GM19438 (cell line): ENCODE data around the gene DENND6B.
"Not testable (repeated sequence)": the region's sequence is repeated elsewhere in the genome, so short reads cannot be mapped to it uniquely, and the experiment has no call there.

ENCODE experiments used
- ATAC-seq: cut with Tn5 transposase; IDR thresholded peaks from one replicate; pipeline ENCODE4 v1.9.1; 2021; ENCODE audit warnings: low read depth; ENCODE audit not compliant: unreplicated experiment

The DENND6B gene

DNA sequence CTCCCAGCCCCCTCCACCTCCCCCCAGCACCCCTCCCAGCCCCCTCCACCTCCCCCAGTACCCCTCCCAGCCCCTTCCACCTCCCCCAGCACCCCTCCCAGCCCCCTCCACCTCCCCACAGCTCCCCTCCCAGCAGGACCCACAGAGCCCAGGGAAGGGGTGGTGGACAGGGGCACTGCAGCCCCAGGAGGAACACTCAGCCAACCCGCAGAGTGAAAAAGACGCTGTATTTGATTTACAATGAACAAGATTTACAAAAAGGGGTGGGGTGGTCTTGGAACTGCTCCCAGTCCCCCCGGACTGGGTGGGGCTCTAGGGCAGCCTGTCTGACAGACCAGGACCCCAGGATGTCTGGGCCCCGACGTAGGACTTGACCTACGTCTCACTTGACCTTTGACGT lies 52.0 kb downstream of the DENND6B start:
- no peak for ATAC-seq

DNA sequence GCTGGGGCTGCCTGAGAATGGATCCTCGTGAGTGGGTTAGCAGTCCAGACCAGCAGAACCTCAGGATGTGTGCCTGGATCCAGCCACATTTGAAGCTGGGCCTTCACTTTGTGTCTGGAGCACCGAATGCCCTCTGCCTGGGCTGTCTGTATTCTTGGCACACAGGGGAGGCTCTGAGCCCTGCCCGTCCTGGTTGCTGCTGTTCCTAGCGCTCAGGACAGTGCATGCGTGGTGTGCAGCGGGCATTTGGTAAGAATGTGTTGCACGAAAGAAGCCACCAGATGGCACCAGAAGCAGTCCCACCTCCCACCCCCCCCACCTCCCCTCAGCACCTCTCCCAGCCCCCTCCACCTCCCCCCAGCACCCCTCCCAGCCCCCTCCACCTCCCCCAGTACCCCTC lies 52.5 kb downstream of the DENND6B start:
- ATAC-seq, result no peak

DNA sequence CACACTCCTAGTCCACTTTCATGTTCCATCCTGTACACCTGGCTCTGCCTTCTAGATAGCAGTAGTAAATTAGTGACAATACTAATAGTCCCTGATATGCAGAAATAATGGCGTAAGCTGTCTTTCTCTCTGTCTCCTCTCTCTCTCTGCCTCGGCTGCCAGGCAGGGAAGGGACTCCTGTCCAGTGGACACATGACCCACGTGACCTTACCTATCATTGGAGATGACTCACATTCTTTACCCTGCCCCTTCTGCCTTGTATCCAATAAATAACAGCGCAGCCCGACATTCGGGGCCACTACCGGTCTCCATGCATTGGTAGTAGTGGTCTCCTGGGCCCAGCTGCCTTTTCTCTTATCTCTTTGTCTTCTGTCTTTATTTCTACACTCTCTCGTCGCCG lies 53.0 kb downstream of the DENND6B start:
- ATAC-seq, result not testable (repeated sequence)

DNA sequence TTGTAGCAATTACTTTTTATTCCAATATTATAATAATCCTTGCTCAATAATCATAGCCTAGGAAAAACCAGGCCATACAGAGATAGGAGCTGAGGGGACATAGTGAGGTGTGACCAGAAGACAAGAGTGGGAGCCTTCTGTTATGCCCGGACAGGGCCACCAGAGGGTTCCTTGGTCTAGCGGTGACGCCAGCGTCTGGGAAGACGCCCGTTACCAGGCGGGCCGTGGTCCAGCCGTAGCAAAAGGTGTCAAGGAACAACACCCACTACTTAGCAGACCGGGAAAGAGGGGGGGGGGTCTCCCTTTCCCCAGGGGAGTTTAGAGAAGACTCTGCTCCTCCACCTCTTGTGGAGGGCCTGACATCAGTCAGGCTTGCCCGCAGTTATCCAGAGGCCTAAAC lies 53.5 kb downstream of the DENND6B start:
- ATAC-seq, result not testable (repeated sequence)

DNA sequence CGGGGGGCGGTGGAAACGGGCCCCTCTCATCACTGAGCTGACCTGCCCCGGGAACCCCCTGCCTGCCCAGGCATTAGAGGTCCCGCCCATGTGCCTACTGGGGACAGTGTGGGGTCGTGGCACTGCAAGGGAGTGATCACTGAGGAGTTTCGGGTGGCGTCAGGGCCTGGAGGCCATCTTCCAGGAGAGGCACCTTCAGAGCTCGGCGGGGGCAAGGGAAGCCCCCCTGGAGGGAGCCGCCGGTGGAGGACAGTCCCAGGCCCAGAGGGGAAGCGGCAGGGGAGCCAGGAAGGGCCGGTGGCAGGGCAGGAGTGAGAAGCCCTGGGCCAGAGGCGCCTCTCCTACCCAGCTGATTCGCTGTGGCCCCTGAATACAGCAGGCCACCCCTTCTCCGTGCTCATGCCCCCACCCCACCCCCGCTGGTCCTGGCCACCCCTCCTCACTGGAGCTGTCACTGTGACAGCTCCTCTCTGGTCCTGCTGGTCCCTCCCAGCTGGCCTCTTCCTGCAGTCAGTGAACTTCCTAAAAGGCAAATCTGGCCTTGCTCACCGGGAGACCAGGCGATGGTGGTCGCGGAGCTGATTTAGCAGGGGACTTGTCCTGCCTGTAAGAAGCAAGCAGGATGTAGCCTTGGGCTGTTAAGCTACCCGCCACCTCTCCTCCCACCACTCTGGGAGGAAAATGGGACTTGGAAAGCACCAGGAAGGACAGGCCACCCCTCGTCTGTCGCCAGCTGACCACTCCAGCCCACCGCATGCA lies 54.6 kb downstream of the DENND6B start:
- ATAC-seq, result no peak

DNA sequence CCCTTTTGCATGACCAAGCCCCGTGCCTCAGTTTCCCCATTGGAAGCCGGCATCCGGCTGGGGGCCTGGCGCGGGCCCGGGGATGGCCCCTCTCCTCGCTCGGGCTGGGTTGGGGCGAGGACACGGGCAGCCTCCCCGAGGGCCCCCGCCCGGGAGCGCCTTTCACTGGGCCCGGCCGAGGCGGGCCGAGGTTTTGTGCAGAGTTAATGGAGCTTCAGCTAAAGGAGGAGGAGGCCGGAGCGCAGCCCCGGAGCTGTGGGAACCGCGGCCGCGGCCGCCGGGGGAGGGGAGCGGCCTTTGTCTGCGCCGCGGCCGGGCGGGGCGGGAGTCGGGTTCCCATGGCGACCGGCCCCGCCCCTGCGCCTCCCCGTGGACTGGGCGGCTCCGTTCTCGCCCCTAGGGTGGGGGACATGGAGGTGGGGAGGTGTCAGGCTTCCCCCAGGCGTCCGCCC lies 55.3 kb downstream of the DENND6B start:
- ATAC-seq, result no peak

DNA sequence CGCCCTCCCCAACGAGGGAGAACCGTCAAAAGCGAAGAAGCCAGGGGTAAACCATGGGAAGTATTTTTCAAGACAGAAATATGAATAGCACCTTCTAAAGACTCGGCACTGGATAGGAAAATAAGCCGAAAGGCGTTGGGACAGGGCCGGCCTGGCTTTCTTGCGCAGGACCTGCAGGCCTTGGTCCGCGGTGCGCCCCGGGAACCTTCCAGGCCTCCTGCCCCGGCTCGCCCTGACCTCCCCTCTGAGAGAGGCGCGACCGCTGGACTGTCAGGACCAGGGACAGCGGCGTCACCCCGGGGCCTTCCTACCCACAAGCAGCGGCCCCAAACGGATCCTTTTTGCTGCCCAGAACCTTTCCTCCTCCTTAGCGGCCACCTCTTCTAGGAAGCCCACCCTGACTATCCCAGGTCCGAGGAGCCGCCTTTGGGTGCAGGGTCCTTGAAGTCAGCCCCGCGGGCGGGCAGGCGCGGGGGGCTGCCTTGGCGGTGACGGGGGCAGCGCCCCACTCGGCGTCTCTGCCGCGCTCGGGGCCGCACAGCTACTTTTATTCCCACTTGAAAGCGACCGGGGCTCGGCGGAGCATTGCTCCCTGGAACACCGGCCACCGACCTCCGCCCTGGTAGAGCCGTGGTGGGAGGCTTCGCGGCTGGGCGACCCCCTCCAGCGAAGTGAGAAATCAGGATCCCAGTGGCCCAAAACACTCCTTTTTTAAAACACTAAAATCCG lies 56.0 kb downstream of the DENND6B start:
- ATAC-seq, result no peak

DNA sequence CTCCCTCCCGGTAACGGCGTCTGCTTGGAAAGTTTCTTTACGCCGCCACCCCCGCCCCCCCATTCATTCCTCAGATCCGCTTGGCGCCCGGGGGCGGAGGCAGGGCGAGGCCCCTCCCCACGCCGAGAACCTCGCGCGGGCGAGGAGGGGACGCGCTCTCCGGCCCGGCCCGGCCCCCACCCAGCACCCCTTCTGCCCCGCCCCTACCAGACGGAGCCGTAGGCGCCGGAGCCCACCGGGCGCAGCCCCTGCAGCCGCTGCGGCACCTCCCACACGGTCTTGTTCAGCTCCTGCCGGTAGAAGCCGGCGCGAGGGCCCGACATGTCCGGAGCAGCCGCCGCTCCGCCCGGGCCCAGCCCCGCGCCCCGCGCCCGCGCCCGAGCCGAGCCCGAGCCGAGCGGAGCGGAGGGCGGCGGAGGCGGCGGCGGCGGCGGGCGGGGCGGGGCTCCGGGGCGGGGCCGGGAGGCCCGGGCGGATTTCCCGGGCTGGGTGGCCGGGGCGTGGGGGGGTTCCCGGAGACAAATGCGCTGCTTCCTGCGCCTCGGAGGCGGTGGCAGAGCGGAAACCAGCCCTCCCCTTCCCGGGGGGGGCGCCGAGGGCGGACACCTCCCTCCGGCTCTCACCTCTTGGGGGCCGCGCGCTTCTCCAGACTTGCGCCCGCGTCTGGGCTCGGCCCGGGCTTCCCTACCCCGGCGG lies 56.7 kb downstream of the DENND6B start, which contains the start of gene MAPK11:
Gene MAPK11, minus strand, starts transcription at position 411 of the 696 bp plus-strand sequence. Its CDS starts 88 bp downstream, at position 323.
- ATAC-seq, result no peak

DNA sequence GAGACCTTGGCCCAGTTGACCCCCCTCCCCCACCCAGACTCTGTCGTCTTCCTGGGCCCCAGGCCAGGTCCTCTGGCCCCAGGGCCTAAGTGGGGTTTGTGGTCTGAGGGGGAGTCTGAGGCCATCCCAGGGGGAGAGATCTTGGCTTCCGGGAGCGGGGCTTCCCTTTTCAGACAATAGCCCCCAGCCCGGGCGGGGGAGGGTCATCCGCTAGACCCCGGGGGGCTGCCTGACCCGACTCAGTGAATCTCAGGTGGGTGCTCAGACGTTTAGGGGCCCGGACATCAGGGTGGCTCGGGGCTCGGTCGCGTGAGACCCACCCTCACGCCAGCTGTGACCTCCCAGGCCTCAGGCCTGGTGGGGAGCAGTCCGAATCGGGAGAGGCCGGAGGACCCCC lies 57.2 kb downstream of the DENND6B start:
- ATAC-seq, result no peak

DNA sequence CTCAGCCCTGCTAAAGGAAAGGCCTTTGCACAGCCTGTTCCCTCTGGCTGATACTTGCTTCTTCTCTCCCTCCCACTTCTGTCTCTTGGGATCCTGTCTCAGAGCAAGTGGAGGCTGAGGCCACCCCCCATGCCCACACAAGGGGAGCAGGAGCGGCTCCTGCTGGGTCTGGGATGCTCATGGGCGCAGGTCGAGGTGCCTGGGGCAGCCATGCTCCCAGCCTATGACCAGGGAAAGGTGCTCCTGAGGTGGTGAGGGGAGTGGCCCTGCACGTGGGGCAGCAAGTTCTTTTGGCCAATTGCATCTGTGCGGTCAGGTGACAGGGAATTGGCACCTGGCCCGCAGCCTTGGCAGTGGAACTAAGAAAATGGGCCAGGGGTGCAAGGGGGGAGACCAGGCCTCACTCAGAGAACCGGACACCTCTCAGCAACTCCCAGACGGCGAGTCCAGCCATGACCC lies 58.1 kb downstream of the DENND6B start:
- ATAC-seq, result no peak

DNA sequence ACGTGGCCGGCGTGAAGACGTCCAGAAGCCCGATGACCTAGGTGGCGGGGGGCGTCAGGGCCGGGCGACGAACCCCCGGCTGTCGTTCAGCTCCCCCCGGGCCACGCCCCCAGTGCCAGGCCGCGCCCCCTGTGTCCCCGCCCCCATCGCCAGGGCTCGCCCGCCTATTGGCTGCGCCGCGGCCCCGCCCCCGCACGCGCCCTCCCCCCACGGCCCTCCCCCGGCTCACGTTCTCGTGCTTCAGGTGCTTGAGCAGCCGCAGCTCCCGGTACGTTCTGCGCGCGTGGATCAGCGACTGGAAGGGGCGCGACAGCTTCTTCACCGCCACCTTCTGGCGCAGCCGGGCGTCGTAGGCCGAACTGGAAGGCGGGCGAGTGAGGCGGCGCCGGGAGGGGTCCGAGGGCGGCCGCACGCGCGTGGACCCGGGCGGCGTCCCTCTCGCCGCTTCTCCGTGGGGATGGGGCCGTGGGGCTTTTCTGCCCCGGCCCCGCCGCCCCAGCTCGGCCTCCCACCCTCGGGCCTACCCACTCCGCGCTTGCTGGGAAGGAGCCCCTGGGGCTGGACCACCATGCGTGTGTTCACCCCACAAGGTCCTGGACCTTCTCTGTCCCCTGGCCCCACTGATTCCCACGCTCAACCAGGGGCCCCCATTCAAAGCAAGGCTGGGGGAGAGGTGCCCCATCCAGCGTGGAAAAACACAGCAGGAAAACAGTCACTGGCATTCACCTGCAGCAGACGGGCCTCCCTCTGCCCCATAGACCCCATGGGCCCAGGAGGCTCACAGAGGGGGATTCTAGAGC lies 59.0 kb downstream of the DENND6B start:
- ATAC-seq, result no peak

DNA sequence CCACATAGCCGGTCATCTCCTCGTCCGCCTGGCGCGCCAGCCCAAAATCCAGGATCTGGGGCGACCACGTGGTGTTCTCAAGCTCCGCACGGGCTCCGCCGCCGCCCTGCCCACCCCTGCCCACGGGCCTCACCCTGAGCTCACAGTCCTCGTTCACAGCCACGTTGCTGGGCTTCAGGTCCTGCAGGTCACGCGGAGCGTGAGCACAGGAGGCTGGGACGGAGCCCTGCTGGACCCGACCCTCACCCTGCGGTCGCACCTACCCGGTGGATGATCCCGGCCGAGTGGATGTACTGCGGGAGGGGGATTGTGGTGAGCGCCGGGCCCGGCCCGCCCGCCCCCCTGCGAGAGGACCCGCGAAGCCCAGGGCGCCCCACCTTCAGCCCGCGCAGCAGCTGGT lies 59.8 kb downstream of the DENND6B start:
- no peak for ATAC-seq

DNA sequence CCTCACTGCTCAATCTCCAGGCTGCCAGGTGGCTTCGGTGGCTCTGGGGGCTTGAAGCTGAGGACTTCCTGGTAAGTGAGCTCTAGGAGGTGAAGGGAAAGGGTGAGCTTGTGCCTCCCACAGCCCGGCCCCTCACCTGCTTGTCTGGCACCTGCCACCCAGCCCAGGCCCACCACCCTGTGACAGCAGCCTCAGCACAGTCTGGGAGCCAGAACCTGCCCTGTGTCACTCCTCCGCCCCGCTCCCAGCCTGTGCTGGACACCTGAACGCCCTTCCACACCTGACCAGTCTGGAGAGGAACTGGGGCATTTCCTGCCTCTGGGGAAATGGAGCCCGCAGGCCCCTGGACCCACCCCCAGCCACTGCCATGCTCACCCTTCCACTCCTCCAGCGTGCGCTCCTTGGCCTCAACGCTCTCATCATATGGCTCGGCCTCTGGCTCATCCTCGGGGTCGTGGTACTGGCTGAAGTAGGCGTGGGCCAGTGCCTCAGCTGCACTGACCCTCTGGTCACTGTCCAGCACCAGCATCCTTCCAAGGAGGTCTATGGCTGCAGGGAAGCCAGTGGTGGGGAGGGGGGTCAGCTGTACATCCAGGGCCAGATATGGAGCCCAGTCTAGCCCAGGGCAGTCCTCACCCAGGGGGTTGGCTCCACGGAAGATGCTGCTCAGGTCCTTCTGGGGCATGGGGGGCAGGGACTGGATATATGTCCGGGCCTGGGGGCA lies 61.7 kb downstream of the DENND6B start:
- no peak for ATAC-seq

DNA sequence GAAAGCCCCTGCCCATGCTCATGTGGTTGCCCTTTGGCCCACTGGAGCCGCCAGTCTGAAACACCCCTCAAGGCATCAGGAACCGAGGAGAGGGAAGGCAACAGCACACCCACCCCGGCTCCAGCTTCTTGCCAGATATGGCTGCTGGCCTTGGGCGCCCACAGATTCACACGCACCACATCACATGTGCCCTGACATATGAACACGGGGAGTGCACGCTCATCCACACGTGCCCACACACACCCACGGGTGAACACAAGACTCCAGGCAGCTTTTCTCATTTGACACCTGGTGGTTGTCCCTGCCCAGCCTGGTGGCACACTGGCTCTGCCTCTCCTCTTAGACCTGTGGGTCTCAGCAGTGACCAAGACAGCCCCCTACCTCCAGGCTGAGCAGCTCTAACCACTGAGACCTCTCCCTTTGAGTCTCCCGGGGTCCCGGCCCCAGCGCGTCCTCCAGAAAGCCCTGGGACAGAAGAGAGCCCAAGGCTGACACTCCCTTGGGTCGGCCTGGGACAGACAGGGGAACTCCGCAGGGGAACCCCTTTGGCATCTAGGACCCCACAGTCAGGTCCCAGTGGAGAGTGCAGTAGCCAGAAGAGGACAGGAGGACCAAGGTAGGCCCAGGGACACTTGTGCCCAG lies 62.6 kb downstream of the DENND6B start:
- ATAC-seq, result no peak

DNA sequence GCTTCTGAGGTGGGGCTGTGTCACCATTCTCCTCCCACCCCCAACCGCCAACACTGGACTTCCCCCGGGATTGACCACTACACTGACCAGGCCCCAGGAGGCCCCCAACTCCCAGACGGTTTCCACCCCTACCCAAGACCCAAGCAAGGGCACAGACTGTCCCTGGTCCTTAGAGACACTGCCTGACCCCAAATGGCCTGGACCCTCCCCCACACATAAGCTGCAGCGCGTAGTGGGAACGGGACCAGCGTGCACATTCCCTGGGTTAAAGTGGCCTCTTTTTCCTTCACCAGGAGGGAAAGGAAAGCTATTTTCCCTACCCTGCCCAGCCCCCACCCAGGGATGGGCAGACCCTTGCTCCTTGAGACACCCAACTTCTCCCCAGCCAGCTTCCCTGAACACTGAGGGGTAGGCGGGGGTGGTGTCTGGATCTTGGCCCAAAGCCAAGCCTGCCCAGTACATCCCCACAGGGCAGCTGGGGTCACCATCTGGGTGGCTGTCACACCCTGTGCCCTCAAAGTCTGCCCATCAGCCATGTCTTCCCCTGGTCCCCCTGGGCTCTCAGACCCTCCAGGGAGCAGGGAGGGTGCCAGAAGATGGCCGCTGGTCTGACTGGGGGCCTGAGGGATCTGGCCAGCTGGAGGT lies 63.7 kb downstream of the DENND6B start:
- ATAC-seq, result no peak

DNA sequence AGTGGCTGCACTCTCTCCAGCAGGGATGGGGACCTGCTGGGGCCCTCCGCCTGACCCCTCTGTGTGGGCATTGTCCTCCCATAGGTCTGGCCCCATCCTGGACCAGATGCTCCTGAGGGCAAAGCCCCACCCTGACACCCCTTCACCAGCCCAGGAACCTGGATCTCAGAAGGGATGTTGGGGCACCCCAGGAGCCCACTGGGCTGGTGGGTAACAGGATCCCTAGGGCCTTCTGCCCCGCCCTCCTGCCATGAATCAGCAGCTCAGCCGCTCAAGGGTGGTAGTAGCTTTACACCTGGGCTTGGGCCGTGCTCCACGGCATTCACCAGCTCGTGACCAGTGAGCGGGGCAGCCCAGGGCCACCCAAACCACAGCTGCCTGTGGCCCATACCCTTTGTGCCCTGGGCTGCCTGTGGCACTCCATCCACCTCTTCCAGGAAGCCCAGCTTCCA lies 64.3 kb downstream of the DENND6B start:
- ATAC-seq, result no peak

DNA sequence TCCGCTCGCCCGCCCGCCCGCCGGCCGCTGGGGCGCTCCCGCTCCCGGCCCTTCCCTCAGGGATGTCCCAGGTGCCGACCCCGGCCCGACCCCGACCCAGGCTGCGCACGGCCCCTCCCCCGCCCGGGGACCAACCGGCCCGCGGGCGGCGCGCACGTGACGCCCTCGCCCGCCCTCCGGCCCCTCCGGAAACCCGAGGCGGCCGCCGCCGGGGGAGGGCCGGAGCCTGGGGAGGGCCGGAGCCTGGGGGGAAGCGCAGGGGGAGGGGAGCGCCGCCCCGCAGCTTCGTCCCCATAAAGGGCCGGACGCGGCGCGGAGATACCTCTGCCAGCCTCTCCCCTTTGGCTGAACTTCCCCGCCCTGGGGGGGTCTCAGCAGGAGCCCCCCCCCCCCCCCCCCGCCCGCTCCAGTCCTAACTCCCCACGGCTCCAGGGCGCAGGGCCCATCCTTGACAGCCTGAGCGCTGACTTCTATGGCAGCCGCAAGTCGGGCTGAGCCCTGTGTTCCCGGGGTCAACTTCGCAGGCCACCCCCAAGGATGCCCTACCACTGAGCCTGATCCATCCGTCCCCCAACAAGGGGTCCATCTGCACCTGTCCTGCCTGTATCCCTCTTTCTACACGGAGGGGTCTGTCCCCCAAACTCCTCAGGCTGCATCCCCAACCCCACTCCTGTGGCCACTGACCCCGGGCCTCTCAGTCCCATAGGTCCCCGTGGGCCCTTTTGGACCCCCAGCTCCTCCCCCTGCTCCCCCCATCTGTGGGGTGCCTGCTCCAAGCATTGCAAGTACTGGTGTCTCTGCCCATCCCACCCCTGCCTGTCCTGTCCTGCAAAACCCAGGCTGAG lies 65.0 kb downstream of the DENND6B start, which contains the start of gene MAPK12:
Gene MAPK12, minus strand, starts transcription at position 69 of the 845 bp plus-strand sequence. CDS start 174 bp downstream, outside the sequence.
- no peak for ATAC-seq
